Stimulated activated CD8-positive, alpha-beta memory T cell treated with anti-CD3 and anti-CD28 coated beads, Interleukin-2, amount 100 ng/mL, for 1 hour (primary cell): Measurements from ENCODE around the gene SRSF3.

ENCODE experiments used
- DNase-seq, 2 donors: peaks; one replicate each; pipeline ENCODE4 v3.0.0-alpha.2; 2020; ENCODE audit warnings: low read depth in 2 of 2

SRSF3 gene

GRCh38 chr6:36622901-36623546 is 28.9 kb downstream of the SRSF3 start:
- DNase-seq: no peak

GRCh38 chr6:36623547-36624459 is 29.6 kb downstream of the SRSF3 start:
- peak; percentile 39 to 56 for DNase-seq

- no peak for DNase-seq
Observed at GRCh38 chr6:36624461-36625157, 30.4 kb downstream of the SRSF3 start.

GRCh38 chr6:36625158-36625919 is 31.2 kb downstream of the SRSF3 start:
- DNase-seq: no peak

- DNase-seq: no peak
Observed at GRCh38 chr6:36626636-36627035, 32.5 kb downstream of the SRSF3 start.

GRCh38 chr6:36627141-36627540 is 33.0 kb downstream of the SRSF3 start:
- no peak for DNase-seq

GRCh38 chr6:36627801-36628246 is 33.7 kb downstream of the SRSF3 start:
- DNase-seq: no peak

GRCh38 chr6:36629784-36630183 is 35.6 kb downstream of the SRSF3 start:
- no peak for DNase-seq

GRCh38 chr6:36631326-36632011 is 37.3 kb downstream of the SRSF3 start:
- DNase-seq: no peak

- no peak for DNase-seq
Observed at GRCh38 chr6:36633370-36633769, 39.2 kb downstream of the SRSF3 start.

GRCh38 chr6:36633915-36634314 is 39.8 kb downstream of the SRSF3 start:
- no peak for DNase-seq

GRCh38 chr6:36634317-36635108 is 40.4 kb downstream of the SRSF3 start:
- no peak for DNase-seq

GRCh38 chr6:36636283-36636682 is 42.1 kb downstream of the SRSF3 start:
- DNase-seq: no peak

- DNase-seq: no peak
Observed at GRCh38 chr6:36636687-36637418, 42.7 kb downstream of the SRSF3 start.

- DNase-seq: no peak
Observed at GRCh38 chr6:36638579-36638978, 44.4 kb downstream of the SRSF3 start.

- DNase-seq: no peak
Observed at GRCh38 chr6:36639171-36639808, 45.1 kb downstream of the SRSF3 start.

GRCh38 chr6:36641543-36641942 is 47.4 kb downstream of the SRSF3 start:
- no peak for DNase-seq

GRCh38 chr6:36642913-36643817 is 49.0 kb downstream of the SRSF3 start:
- DNase-seq: no peak
